Hematopoietic multipotent progenitor cell treated with erythropoietin and hydrocortisone succinate and interleukin-3 and kit ligand, for 17 days (in vitro differentiated cells): ENCODE results near the gene KEL.
"Not testable (repeated sequence)": the region's sequence is repeated elsewhere in the genome, so short reads cannot be mapped to it uniquely, and the experiment has no call there.

Experiments
- DNase-seq: peaks from one replicate; pipeline ENCODE4 v3.0.0-alpha.2; 2015; ENCODE audit warnings: low spot score

The KEL gene, protein sequence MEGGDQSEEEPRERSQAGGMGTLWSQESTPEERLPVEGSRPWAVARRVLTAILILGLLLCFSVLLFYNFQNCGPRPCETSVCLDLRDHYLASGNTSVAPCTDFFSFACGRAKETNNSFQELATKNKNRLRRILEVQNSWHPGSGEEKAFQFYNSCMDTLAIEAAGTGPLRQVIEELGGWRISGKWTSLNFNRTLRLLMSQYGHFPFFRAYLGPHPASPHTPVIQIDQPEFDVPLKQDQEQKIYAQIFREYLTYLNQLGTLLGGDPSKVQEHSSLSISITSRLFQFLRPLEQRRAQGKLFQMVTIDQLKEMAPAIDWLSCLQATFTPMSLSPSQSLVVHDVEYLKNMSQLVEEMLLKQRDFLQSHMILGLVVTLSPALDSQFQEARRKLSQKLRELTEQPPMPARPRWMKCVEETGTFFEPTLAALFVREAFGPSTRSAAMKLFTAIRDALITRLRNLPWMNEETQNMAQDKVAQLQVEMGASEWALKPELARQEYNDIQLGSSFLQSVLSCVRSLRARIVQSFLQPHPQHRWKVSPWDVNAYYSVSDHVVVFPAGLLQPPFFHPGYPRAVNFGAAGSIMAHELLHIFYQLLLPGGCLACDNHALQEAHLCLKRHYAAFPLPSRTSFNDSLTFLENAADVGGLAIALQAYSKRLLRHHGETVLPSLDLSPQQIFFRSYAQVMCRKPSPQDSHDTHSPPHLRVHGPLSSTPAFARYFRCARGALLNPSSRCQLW

DNA sequence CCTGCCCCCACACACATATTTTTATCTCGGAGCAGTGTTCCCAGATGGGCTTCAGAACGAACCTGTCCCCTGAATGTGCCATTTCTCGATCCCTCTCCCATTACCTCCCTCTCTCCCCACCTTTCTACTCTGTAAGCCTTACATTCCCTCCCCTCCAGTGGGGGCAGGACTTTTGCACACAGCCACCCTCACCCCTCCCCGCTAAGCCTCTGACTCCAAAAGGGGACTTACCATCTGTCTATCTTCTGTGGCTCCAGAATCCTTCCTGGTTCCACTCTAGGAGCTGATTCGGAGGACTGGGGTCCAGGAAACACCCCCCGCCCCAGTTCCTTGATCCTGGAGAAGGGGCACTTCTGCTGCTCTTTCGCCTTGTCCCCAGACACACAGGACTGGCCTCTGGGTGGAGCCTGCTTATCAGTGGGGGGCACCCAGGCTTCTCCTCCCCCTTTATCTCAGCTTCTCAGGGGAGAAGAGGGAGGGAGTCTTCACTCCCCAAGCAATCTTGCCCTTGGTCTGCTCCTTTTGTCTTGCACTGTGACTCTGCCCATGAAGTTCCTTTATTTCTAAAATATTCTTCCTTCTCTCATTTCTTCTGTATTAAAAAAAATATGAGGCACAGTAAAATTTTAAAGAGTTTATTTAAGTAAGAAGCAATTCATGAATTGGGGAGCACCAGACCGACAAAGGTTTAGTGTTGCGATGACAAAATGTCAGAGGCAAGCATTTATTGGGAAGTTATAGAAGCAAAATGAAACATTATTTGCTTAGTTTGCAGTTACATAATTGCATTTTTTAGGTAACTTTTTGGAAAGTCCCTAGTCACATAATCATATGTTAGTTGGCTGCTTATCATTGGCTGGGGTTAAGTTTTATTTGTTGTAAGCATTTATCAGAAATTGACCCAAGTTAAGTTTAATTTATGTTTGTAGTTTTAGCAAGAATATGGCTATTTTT lies at the start of gene KEL:
KEL (minus strand) TSS at position 391 of the 954 bp plus-strand sequence; CDS start at position 234, 157 bp downstream.
- DNase-seq, result peak; percentile 84

- peak; percentile 80 for DNase-seq
Observed at GRCh38 chr7:143008007-143008901, 46.1 kb upstream of the KEL start.

- DNase-seq, result no peak
Observed at GRCh38 chr7:143005632-143006260, 43.6 kb upstream of the KEL start.

DNA sequence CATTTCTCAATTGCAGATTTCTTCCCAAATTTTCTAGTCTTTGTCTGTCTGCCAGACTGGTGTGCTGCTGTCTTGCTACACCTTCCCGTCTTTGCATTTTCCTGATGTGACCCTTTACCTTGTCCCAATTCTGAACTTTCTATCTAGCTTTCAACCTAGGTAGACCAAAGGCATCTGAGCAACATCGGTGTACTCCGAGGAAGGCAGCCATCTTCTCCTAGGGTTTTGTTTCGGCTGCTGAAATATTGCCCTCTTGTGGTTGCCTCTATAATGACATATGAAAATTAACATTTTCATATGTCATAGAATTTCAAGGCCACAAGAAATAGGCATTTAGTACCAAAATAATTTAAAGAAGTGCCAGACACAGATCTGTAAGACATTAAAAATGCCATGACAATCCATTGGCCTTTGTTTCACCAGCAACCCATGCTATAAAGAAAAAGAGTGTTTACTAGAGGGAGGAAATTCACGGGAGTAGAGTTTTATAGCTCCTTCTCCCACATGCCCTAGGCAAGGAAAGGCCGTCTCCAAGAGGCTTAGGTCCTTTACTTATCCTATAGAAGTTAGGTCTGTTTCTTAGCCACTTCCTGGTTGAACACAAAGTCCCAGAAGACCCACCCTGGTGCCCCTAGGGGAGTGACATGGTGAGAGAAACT lies 41.4 kb upstream of the KEL start:
- DNase-seq, result peak; percentile 77

DNA sequence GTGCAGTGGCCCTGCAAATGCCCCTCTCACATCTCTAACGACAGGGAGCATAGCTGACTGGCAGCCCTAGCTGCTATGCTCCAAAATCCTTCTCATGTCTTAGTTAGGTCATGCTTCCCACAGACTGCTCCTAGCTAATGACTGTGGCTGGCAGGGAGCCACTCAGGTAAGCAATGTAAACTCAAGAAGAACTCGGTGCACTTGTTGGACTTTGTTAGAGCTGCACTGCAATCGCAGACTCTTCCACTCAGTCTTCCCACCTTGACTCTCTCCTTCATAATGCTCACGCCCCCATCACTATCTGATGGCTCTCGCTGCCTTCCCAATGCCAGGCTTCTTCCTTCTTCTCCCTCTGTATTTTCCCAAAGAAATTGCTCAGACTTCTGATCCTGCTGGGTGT lies 40.7 kb upstream of the KEL start:
- no peak for DNase-seq

- DNase-seq, result peak; percentile 36
Observed at GRCh38 chr7:143002106-143002505, 39.9 kb upstream of the KEL start.

GRCh38 chr7:143000648-143001047 lies 38.5 kb upstream of the KEL start:
- DNase-seq, result no peak

DNA sequence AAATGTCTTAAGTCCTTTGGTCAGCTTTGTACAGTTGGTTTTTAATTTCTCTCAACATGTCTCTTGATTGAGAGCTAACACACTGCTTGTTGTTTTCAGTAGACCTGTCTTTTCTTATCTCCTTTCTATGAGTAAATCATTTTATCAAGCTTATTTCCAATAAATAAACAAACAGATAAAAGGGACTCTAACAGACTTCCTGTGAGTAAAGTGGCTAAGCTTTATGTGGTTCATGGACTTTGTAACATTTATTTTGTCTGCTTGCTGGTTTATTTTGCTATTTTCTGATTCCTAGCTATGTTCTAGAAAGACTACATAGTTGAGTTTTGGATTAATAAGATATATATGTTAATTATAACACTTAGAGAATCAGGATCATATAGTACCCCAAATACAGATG lies 37.6 kb upstream of the KEL start:
- no peak for DNase-seq

- DNase-seq, result no peak
Observed at GRCh38 chr7:142998966-142999365, 36.8 kb upstream of the KEL start.

GRCh38 chr7:142997456-142997989 lies 35.4 kb upstream of the KEL start:
- no peak for DNase-seq

DNA sequence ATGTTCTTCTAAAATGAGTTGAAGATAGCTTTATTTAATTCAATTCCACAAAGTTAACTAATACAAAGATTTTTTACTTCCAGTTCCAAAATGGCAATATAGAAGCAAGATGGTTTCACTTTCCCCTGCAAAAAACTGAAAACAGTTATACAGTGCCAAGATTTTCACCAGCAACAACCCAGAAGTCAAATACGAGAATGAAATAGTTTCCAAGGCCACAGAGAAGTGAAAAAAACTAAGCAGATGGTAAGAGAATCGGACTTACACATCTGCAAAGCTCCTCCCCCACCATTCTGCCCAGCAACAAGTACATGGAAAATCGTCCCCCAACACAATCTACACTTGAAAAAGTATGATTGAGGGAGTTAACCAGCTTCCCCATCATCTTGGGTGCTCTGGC lies 30.3 kb upstream of the KEL start:
- DNase-seq, result no peak

- DNase-seq, result no peak
Observed at GRCh38 chr7:142984297-142984696, 22.1 kb upstream of the KEL start.

- DNase-seq, result no peak
Observed at GRCh38 chr7:142983825-142984224, 21.7 kb upstream of the KEL start.

DNA sequence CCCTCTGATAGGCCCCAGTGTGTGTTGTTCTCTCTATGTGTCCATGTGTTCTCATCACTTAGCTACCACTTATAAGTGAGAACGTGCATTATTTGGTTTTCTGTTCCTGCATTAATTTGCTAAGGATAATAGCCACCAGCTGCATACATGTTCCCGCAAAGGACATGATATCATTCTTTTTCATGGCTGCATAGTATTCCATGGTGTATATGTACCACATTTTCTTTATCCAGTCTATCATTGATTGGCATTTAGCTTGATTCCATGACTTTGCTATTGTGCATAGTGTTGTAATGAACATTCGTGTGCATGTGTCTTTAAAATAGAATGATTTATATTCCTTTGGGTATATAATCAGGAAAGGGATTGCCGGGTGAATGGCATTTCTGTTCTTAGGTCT lies 16.2 kb upstream of the KEL start:
- DNase-seq, result not testable (repeated sequence)

DNA sequence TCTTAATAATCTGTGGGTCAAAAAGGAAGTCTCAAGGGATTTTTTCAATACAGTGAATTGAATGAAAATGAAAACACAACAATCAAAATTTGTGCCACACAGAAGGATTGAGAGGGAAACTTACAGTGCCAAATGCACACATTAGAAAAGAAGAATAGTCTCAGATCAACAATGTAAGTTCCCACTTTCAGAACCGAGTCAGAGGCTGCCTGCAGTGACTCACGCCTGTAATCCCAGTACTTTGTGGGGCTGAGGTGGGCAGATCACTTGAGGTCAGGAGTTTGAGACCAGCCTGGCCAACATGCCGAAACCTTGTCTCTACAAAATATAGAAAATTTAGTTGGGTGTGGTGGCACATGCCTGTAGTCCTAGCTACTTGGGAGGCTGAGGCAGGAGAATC lies 12.5 kb upstream of the KEL start:
- DNase-seq, result no peak

GRCh38 chr7:142969183-142969582 lies 7.0 kb upstream of the KEL start:
- DNase-seq, result no peak

DNA sequence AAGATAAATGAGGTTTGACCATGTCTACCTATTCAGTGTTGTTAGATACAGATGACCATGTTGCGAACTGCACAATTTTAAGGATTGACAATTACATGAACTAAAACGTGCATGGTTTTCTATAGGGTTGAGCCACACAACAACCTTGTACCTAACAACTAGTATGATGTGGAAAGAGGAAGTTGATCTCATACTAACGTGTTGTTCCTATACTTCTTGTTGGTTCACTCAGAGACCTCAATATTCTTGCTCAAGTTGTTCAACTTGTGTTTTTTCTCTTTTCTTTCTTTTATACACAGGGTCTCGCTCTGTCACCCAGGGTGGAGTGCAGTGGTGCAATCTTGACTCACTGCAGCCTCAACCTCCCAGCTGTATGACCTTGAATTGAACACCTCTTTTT lies 6.1 kb upstream of the KEL start:
- no peak for DNase-seq

- DNase-seq, result peak; percentile 76
Observed at GRCh38 chr7:142964502-142965246, 2.5 kb upstream of the KEL start.

DNA sequence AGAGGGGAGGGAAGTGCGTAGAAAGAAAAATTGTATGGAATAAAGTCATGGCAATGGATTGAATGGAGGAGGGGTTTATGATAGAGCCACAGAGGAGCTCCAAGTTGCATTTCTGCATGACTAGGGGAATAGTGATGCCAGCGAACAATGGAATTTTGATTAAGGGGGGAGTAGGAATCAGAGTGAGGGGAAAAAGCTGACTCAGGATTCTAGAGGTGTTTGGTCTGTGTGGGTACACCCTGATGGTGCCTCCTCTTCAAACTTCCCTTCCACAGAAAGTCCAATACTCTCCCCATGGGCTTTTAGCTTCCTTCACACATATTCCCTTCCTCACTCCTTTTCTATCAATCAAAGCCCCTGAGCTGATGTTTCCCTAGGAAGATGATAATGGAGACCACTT lies 1.8 kb upstream of the KEL start:
- DNase-seq, result no peak
